OCI-LY1 (cell line): ENCODE measurements around the gene B4GALT6.

Experiments
- H2AFZ ChIP-seq: fragments of 200-600 bp; sonication (generic), shearing (Covaris generic); 2 replicates; pipeline ENCODE4 v1.6.0; 2014; ENCODE audit warnings: antibody characterized with exemption, mild to moderate bottlenecking, low read length
- H3F3A ChIP-seq: fragments of 200-600 bp; sonication (generic), shearing (Covaris generic); 2 replicates; pipeline ENCODE4 v1.6.0; 2014; ENCODE audit warnings: mild to moderate bottlenecking, antibody characterized with exemption, low read length, moderate library complexity; ENCODE audit not compliant: insufficient read depth
- H3K27ac ChIP-seq: fragments of 200-600 bp; sonication (generic); 2 replicates; pipeline ENCODE4 v1.5.1; 2014; ENCODE audit warnings: low read length, mixed run types, mild to moderate bottlenecking, low read depth; ENCODE audit not compliant: poor library complexity, severe bottlenecking
- H3K27me3 ChIP-seq: fragments of 200-600 bp; sonication (generic); 2 replicates; pipeline ENCODE4 v1.6.0; 2014; ENCODE audit warnings: antibody characterized with exemption, mild to moderate bottlenecking, low read length, moderate library complexity; ENCODE audit not compliant: insufficient read depth
- H3K36me3 ChIP-seq: fragments of 200-600 bp; sonication (generic); 2 replicates; pipeline ENCODE4 v1.6.1; 2014; ENCODE audit warnings: mild to moderate bottlenecking, antibody characterized with exemption, low read length, moderate library complexity, mixed read lengths; ENCODE audit not compliant: insufficient read depth
- H3K4me1 ChIP-seq: fragments of 200-600 bp; sonication (generic); 2 replicates; pipeline ENCODE4 v1.5.1; 2014; ENCODE audit warnings: mild to moderate bottlenecking, low read length, moderate library complexity; ENCODE audit not compliant: insufficient read depth, severe bottlenecking
- H3K4me2 ChIP-seq: fragments of 200-600 bp; sonication (generic), shearing (Covaris generic); 2 replicates; pipeline ENCODE4 v1.6.1; 2014; ENCODE audit warnings: low read length
- H3K4me3 ChIP-seq: fragments of 200-600 bp; sonication (generic); 2 replicates; pipeline ENCODE4 v1.5.1; 2014; ENCODE audit warnings: low read length, low read depth, mild to moderate bottlenecking, mixed read lengths; ENCODE audit not compliant: poor library complexity, severe bottlenecking
- H3K79me2 ChIP-seq: fragments of 200-600 bp; shearing (Covaris generic); 2 replicates; pipeline ENCODE4 v1.6.1; 2016; ENCODE audit warnings: mixed run types, low read length, mixed read lengths; ENCODE audit not compliant: insufficient read depth
- H3K9ac ChIP-seq: fragments of 200-600 bp; sonication (generic), shearing (Covaris generic); 2 replicates; pipeline ENCODE4 v1.6.1; 2014; ENCODE audit warnings: mild to moderate bottlenecking, low read length, mixed read lengths
- H3K9me2 ChIP-seq: fragments of 200-600 bp; sonication (generic), shearing (Covaris generic); 2 replicates; pipeline ENCODE4 v1.6.1; 2014; ENCODE audit warnings: low read depth, mild to moderate bottlenecking, low read length, mixed read lengths
- H3K9me3 ChIP-seq: fragments of 200-600 bp; shearing (Covaris generic); 2 replicates; pipeline ENCODE4 v1.6.1; 2014; ENCODE audit warnings: low read length, mixed read lengths
- H4K20me1 ChIP-seq: fragments of 200-600 bp; sonication (generic), shearing (Covaris generic); 2 replicates; pipeline ENCODE4 v1.6.0; 2016; ENCODE audit warnings: mild to moderate bottlenecking, low read length; ENCODE audit not compliant: insufficient read depth
- CTCF ChIP-seq: fragments of 200-600 bp; sonication (generic), shearing (Covaris generic); IDR thresholded peaks from 2 replicates; pipeline ENCODE4 v1.5.1; 2017; ENCODE audit warnings: mild to moderate bottlenecking, antibody characterized with exemption, low read length, moderate library complexity, mixed read lengths
- EZH2 ChIP-seq: fragments of 200-600 bp; sonication (generic), shearing (Covaris generic); IDR thresholded peaks from 2 replicates; pipeline ENCODE4 v1.8.0; 2017; ENCODE audit warnings: borderline replicate concordance, mixed run types, mild to moderate bottlenecking, antibody characterized with exemption, low read length, moderate library complexity, mixed read lengths

Gene B4GALT6

GRCh38 chr18:31718386-31718785 lies 34.0 kb upstream of the B4GALT6 start:
- Histone ChIP-seq H3K79me2 (no peaks in the 10 kb centered on the region), H3K27me3 (no peaks in the 10 kb centered on the region; the same call in 1 of the 2 replicates), H2AFZ (no peak overlapping the region), H3K27ac (no peak overlapping the region), H4K20me1 (no peaks in the 10 kb centered on the region), H3K9ac (no peak overlapping the region), H3K4me2 (no peak overlapping the region), H3K36me3 (no peaks in the 10 kb centered on the region), H3K9me3 (no peaks in the 10 kb centered on the region), H3K4me3 (no peak overlapping the region), H3K9me2 (no peaks in the 10 kb centered on the region), H3F3A (no peaks in the 10 kb centered on the region), H3K4me1 (no peaks in the 10 kb centered on the region)
- TF ChIP-seq CTCF = no peak
- no peak for TF ChIP-seq EZH2

- Histone ChIP-seq H3K4me1 (no peaks in the 10 kb centered on the region), H2AFZ (no peak overlapping the region), H3K9ac (no peak overlapping the region), H3K9me2 (no peaks in the 10 kb centered on the region), H3K9me3 (no peaks in the 10 kb centered on the region), H3K36me3 (no peaks in the 10 kb centered on the region), H3K27me3 (no peaks in the 10 kb centered on the region; the same call in 1 of the 2 replicates), H3F3A (no peaks in the 10 kb centered on the region), H3K4me3 (no peak overlapping the region), H4K20me1 (no peaks in the 10 kb centered on the region), H3K27ac (no peak overlapping the region), H3K4me2 (no peak overlapping the region), H3K79me2 (no peaks in the 10 kb centered on the region)
- TF ChIP-seq EZH2 (no peak), CTCF (no peak)
Observed at GRCh38 chr18:31716362-31716761, 32.0 kb upstream of the B4GALT6 start.

GRCh38 chr18:31711365-31712172 lies 27.2 kb upstream of the B4GALT6 start:
- TF ChIP-seq EZH2 = no peak
- TF ChIP-seq CTCF = no peak
- H3K9ac ChIP-seq = no peak overlapping the region
- H2AFZ ChIP-seq = no peak overlapping the region
- H3F3A ChIP-seq = no peaks in the 10 kb centered on the region
- H4K20me1 ChIP-seq = no peaks in the 10 kb centered on the region
- no peak overlapping the region for H3K4me3 ChIP-seq
- no peak overlapping the region for H3K27ac ChIP-seq
- H3K4me1 ChIP-seq = no peaks in the 10 kb centered on the region
- no peaks in the 10 kb centered on the region for H3K9me2 ChIP-seq
- no peaks in the 10 kb centered on the region for H3K27me3 ChIP-seq
- H3K36me3 ChIP-seq = no peaks in the 10 kb centered on the region
- no peak overlapping the region for H3K4me2 ChIP-seq
- no peaks in the 10 kb centered on the region for H3K79me2 ChIP-seq
- H3K9me3 ChIP-seq = no peaks in the 10 kb centered on the region
